Measurements from ENCODE around the gene RBM42.

DNA sequence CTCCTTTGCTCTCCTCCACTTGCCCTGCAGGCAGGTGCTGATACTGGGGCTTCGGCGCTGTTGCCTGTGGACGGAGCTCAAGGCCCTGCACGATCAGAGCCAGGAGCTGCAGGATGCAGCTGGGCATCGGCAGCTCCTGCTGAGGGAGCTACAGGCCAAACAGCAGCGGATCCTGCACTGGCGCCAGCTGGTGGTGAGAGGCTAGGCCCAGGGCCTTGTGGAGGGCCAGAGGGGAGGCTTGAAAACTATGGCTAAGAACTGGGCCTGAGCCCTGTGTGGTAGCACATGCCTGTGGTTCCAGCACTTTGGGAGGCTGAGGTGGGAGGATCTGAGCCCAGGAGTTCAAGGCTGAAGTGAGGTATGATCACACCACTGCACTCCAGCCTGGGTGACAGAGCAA lies 10.0 kb upstream of the RBM42 start:
- TF ChIP-seq POLR2AphosphoS5 (IDR thresholded peaks at IDR 0.05; ENCODE audit: low read depth, low read length) (no peak), POLR2A (IDR thresholded peaks at IDR 0.05; ENCODE audit: low read depth, low read length) (no peak)
